Ovary (tissue), 3 donors: Measurements from ENCODE around the gene EPHA1.

ENCODE experiments used
- CTCF ChIP-seq, 3 donors: fragments of 450-650 bp in 2 of 3; fragments of 200-600 bp in 1 of 3; IDR thresholded peaks; one replicate each; pipeline versions ENCODE4 v1.5.1 to v1.8.0; 2016 to 2022; ENCODE audit warnings: antibody characterized with exemption in 3 of 3, mild to moderate bottlenecking in 1 of 3
- POLR2A ChIP-seq: fragments of 450-650 bp; IDR thresholded peaks from one replicate; pipeline ENCODE4 v1.6.1; 2017; ENCODE audit warnings: antibody characterized with exemption, mild to moderate bottlenecking, moderate library complexity
- donor health status: DM: no; HTN: no; CAD: no.

- TF ChIP-seq POLR2A = no peak
- TF ChIP-seq CTCF (IDR thresholded peaks at IDR 0.05) = no peak
Measured at GRCh38 chr7:143351060-143351459, 57.6 kb downstream of the EPHA1 start.
